Activated T-cell treated with anti-CD3 and anti-CD28 coated beads, Interleukin-2, amount 50 U/mL, for 24 hours (primary cell): ENCODE data around the gene SLC2A13.
"Not testable (repeated sequence)": the region's sequence is repeated elsewhere in the genome, so short reads cannot be mapped to it uniquely, and the experiment has no call there.

Source experiments
- DNase-seq: peaks from one replicate; pipeline ENCODE4 v3.0.0-alpha.2; 2020
- H3K27ac Mint-ChIP-seq: 2 replicates; pipeline ENCODE4 v1.8.0; 2020; ENCODE audit warnings: mild to moderate bottlenecking, mixed read lengths
- H3K27me3 Mint-ChIP-seq: 2 replicates; pipeline ENCODE4 v1.8.0; 2020; ENCODE audit warnings: mixed read lengths
- H3K36me3 Mint-ChIP-seq: 2 replicates; pipeline ENCODE4 v1.8.0; 2020; ENCODE audit warnings: low read depth, mixed read lengths
- H3K4me1 Mint-ChIP-seq: 2 replicates; pipeline ENCODE4 v1.8.0; 2020; ENCODE audit warnings: low read depth, mixed read lengths
- H3K4me3 Mint-ChIP-seq: 2 replicates; pipeline ENCODE4 v1.8.0; 2020; ENCODE audit warnings: mild to moderate bottlenecking, moderate library complexity, mixed read lengths
- H3K9me3 Mint-ChIP-seq: 2 replicates; pipeline ENCODE4 v1.8.0; 2020; ENCODE audit warnings: mixed read lengths

SLC2A13 gene

DNA sequence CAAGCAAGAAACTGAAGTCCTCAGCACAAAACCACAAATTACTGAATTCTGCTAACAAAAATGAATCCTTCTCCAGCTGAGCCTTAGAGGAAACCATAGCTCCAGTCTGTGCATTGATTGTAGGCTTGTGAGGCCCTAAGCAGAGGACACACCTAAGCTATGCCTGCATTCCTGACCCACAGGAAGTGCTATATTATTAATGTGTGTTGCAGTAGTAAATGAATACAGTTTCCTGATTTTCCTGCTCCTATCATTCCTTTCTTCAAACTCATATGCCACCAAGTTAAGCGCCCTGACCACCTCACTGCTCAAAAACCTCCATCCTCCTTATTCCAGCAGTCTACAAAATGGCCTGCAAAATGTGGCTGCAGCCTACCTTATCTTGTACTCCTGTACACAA lies 334.4 kb downstream of the SLC2A13 start:
- DNase-seq = no peak
- H3K36me3 Mint-ChIP-seq = no peaks in the 10 kb centered on the region
- H3K4me1 Mint-ChIP-seq = no peaks in the 10 kb centered on the region
- no peaks in the 10 kb centered on the region for H3K27me3 Mint-ChIP-seq
- H3K4me3 Mint-ChIP-seq = no peak overlapping the region
- no peaks in the 10 kb centered on the region for H3K9me3 Mint-ChIP-seq
- no peak overlapping the region for H3K27ac Mint-ChIP-seq

DNA sequence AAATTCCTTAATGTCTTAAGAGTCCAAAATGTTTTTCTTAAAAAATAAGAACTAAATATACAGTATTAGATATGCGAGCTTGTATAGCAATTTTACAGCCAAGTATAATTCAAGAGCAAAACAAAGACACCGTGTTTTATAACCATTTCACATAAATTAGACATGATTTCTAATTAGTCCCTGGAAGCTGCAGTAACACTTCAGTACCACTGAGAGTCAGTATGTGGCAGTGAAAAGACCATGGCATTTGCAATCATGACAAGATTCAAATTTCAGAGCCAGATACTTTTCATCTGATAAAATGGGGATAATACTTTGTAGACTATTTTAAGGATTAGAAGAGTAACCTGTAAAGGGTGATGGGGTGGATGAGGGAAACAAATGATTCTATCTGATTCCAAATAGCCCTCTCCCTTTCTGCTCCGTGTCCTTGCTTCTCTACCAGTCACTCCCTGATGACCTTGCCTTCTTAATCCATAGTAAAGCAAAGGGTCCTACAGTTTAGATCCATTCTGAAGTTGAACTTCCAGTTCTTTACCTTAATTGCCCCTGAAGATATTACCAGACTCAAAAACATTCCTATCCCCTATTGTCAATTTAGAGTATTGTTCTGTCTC lies 340.8 kb downstream of the SLC2A13 start:
- no peaks in the 10 kb centered on the region for H3K9me3 Mint-ChIP-seq
- H3K27ac Mint-ChIP-seq = no peak overlapping the region
- no peak for DNase-seq
- no peaks in the 10 kb centered on the region for H3K4me1 Mint-ChIP-seq
- H3K36me3 Mint-ChIP-seq = no peaks in the 10 kb centered on the region
- H3K27me3 Mint-ChIP-seq = no peaks in the 10 kb centered on the region
- H3K4me3 Mint-ChIP-seq = no peak overlapping the region

DNA sequence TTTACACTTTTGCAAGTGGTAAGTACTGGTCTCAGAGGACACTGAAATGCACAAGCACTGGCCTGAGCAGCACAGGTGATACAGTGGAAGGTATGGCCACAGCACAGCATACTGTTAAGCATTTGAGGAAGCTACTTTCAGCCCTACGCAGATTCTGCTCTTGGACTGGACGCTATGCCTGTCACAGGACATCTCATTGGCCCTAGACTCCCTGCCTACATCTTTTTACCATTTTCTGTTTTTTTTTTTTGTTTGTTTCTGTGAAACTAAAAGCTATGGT lies 342.1 kb downstream of the SLC2A13 start:
- Mint-ChIP-seq H3K9me3 (no peaks in the 10 kb centered on the region), H3K4me1 (no peaks in the 10 kb centered on the region), H3K4me3 (no peak overlapping the region), H3K36me3 (no peaks in the 10 kb centered on the region), H3K27me3 (no peaks in the 10 kb centered on the region), H3K27ac (no peak overlapping the region)
- no peak for DNase-seq

DNA sequence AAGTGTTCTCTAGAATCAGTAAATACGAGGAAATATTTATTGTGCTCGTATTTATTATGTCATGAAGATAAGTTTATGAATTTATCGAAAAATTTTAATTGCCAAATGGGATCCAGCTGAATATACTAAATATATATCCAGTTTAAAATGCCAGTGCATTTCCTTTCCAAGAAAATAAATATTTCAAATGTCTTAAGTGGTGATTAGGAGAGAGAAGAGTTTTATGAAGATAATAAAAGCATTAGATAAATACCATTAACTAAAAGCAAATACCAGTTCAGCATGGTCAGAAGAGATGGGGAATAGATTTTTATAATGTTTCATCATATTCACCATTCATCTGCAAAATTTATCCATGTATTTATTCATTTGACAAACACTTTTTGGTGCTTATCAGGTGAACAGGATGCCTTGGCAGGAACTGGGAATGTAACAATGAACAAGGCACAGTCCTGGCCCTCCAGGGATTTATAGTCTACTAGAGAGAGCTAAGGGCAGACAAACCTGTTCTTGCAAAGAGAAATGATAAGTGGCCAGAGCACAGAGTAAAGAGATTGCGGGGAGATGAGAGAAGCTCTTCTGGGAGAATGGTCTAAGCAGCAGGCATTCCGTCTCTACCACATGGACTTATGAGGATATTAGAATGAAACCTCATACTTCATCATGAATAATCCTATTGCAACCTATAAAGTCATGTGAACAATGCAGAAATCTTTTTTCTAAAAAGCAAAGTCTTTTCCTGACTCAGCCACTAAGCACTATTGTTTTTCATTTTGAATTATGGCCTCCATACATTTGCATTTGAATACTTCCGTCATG lies 342.6 kb downstream of the SLC2A13 start:
- Mint-ChIP-seq H3K36me3 (no peaks in the 10 kb centered on the region), H3K27me3 (no peaks in the 10 kb centered on the region), H3K9me3 (no peaks in the 10 kb centered on the region), H3K4me3 (no peak overlapping the region), H3K4me1 (no peaks in the 10 kb centered on the region), H3K27ac (no peak overlapping the region)
- no peak for DNase-seq

DNA sequence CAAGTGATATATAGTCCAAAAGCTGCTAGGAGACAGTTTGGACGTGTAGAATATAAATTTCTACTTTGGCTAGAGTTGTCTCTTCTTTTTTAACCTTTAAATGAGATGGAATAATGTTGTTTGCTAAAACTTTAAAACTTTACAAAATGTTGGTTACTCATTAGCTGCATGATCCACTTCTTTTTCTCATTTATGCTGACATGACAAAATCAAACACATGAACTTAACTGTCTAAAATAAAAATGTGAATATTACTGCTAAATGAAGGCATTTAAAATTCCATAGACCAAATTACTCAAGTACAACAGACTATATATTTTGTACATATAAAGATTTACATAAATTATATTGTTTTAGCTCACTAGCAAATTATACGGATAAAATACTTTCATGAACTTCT lies 350.4 kb downstream of the SLC2A13 start:
- Mint-ChIP-seq H3K27me3 (no peaks in the 10 kb centered on the region), H3K4me3 (no peak overlapping the region)

DNA sequence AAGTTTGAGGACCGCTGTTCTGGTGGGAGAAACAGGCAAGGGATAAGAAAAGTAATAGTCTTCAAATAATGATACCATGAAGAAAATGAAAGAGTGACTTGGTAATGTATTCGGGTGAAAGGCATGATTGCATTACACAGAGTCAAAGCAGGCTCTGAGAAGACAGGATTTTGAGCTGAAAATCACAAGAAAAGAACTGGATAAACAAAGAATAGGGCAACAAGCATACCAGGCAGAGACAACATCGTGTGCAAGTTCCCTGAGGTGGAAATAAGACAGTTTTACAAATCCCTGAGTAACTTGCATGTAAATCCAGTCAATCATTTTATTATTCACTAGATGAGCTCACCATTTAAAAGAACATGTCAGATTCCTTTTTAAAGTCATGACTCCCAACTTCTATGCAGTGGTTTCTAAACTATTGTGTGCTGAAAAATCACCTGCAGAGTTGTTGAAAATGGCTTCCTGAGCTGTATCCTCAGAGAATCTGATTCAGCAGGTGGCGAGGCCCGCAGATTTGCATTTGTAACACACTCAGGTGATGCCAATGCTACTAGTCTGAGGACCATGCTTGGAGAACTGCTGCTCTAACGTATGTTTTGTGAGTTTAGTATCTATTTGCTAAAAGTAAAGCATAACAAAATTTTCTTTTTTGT lies 353.3 kb downstream of the SLC2A13 start:
- Mint-ChIP-seq H3K27me3 (no peaks in the 10 kb centered on the region), H3K27ac (no peak overlapping the region), H3K9me3 (no peaks in the 10 kb centered on the region), H3K4me3 (no peak overlapping the region), H3K36me3 (no peaks in the 10 kb centered on the region), H3K4me1 (no peaks in the 10 kb centered on the region)
- DNase-seq = no peak

More for the DNA sequence above, 350.4 kb downstream of the SLC2A13 start:
- no peaks in the 10 kb centered on the region for H3K4me1 Mint-ChIP-seq
- no peaks in the 10 kb centered on the region for H3K9me3 Mint-ChIP-seq
- no peaks in the 10 kb centered on the region for H3K36me3 Mint-ChIP-seq
- H3K27ac Mint-ChIP-seq = no peak overlapping the region
- DNase-seq = no peak

DNA sequence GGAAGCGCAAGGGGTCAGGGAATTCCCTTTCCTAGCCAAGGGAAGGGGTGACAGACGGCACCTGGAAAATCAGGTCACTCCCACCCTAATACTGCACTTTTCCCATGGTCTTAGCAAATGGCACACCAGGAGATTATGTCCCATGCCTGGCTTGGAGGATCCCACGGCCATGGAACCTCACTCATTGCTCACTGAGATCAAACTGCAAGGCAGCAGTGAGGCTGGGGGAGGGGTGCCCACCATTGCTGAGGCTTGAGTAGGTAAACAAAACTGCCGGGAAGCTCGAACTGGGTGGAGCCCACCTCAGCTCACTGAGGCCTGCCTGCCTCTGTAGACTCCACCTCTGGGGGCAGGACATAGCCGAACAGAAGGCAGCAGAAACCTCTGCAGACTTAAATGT lies 359.7 kb downstream of the SLC2A13 start:
- H3K27me3 Mint-ChIP-seq, H3K9me3 Mint-ChIP-seq: not testable (repeated sequence)

DNA sequence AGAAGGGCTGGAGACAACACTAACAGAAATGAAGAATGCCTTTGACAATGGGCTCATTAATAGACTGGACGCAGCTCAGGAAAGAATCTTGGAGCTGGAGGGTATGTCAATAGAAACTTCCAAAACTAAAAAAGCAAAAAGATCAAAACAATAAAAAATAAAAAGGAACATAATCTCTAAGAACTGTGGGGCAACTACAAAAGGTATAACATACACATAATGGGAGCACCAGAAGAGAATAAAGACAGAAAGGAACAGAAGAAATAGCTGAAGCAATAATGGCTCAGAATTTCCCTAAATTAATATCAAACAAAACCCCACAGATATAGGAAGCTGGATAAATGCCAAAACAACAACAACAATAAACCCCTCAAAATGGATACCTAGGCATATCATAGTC lies 362.2 kb downstream of the SLC2A13 start:
- no peak for DNase-seq
- H3K4me3 Mint-ChIP-seq = no peak overlapping the region
- H3K4me1 Mint-ChIP-seq = no peaks in the 10 kb centered on the region
- H3K9me3 Mint-ChIP-seq = peaks cover 4% of the 10 kb centered on the region
- no peaks in the 10 kb centered on the region for H3K27me3 Mint-ChIP-seq
- H3K36me3 Mint-ChIP-seq = no peaks in the 10 kb centered on the region
- H3K27ac Mint-ChIP-seq = no peak overlapping the region

More for the DNA sequence above, 359.7 kb downstream of the SLC2A13 start:
- not testable (repeated sequence) for H3K4me3 Mint-ChIP-seq, DNase-seq, H3K4me1 Mint-ChIP-seq, H3K27ac Mint-ChIP-seq, H3K36me3 Mint-ChIP-seq

DNA sequence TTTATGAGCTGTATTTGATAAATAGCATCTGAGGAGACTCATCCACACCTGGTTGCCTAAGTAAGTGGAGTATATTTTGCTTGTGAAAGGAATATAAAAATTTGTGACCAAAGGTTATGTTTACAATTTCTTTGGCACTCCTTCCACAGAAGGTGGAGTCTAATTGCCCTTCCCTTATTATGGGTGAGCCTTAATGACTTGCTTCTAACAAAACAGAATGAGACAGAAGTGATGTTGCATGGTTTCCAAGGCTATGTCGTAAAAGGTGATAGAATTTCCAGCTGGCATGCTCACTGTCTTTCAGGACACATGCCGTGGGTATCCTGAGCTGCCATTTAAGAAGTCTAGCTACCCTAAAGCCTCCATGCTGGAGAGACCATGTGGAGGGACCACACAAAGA lies 369.5 kb downstream of the SLC2A13 start:
- Mint-ChIP-seq H3K36me3 (peaks cover 3% of the 10 kb centered on the region), H3K27me3 (no peaks in the 10 kb centered on the region), H3K9me3 (peaks cover 20% of the 10 kb centered on the region), H3K4me3 (no peak overlapping the region), H3K4me1 (no peaks in the 10 kb centered on the region), H3K27ac (no peak overlapping the region)
- no peak for DNase-seq

DNA sequence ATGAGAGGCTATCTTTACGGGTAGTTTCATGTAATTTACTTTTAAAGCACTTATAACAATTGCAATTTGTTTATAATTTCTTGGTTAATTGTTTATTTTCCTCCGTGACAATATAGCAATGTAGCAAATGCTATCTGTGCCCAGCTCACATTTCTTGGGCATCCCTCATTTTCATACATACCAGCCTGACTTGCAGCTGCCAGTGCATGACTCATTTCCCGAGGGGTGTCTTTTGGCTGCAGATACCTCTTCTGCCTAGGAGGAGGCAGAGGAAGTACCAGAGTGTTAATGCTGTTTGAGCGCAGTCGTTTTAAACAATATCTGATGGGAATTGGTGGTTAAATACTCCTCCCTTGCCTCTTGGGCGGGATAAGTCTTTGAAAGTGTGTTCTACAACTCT lies 382.1 kb downstream of the SLC2A13 start:
- no peaks in the 10 kb centered on the region for H3K36me3 Mint-ChIP-seq
- no peak overlapping the region for H3K27ac Mint-ChIP-seq
- peaks cover 3% of the 10 kb centered on the region for H3K9me3 Mint-ChIP-seq
- H3K4me1 Mint-ChIP-seq = peaks cover 13% of the 10 kb centered on the region
- H3K27me3 Mint-ChIP-seq = no peaks in the 10 kb centered on the region
- DNase-seq = no peak
- no peak overlapping the region for H3K4me3 Mint-ChIP-seq

DNA sequence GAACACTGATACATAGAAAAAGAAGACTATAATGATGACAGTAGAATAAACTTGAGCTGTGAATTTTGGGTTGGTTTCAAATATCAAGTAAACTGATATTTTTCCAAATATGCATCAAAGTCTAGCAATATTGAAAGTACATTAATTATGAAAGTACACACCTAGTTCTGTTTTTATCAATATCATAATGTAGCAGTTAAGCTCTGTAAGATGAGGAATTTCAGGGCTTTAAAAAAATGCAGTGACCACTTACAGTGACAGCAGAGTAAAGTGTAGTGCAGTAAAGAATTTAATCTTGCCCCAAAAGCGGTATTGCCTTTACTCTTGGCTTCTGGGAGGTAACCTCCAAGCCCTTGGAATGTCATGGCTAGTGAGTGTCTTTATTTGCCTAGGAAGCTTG lies 383.4 kb downstream of the SLC2A13 start:
- no peaks in the 10 kb centered on the region for H3K36me3 Mint-ChIP-seq
- H3K27ac Mint-ChIP-seq = no peak overlapping the region
- no peak overlapping the region for H3K4me3 Mint-ChIP-seq
- H3K27me3 Mint-ChIP-seq = no peaks in the 10 kb centered on the region
- no peak for DNase-seq
- H3K4me1 Mint-ChIP-seq = peaks cover 13% of the 10 kb centered on the region
- H3K9me3 Mint-ChIP-seq = peaks cover 3% of the 10 kb centered on the region

DNA sequence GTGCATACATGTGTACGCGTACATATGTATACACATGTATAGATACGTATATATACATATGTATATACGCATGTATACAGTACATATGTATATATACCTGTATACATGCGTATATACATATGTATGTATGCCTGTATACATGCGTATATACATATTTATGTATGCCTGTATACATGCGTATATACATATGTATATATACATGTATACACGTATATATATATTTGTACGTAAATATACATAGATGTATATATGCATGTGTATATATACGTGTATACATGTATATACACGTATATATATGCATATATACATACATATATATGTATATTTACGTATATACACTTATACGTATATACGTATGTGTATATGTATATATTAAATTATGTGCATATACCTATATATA lies 392.3 kb downstream of the SLC2A13 start:
- H3K4me1 Mint-ChIP-seq = no peaks in the 10 kb centered on the region
- H3K36me3 Mint-ChIP-seq = no peaks in the 10 kb centered on the region
- H3K4me3 Mint-ChIP-seq = no peak overlapping the region
- DNase-seq = no peak
- no peaks in the 10 kb centered on the region for H3K9me3 Mint-ChIP-seq
- H3K27ac Mint-ChIP-seq = no peak overlapping the region
- H3K27me3 Mint-ChIP-seq = no peaks in the 10 kb centered on the region

DNA sequence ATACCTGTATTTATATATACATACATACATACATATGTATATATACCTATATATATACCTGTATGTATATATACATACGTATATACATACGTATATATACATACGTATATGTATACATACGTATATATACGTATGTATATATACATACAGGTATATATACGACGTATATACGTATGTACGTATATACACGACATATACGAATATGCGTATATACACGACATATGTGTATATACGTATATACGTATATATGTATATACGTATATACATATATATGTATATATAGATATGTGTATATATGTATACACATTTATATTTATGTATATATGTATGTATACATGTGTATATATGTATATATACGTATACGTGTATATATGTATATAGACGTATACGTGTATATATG lies 393.5 kb downstream of the SLC2A13 start:
- H3K9me3 Mint-ChIP-seq = no peaks in the 10 kb centered on the region
- no peak for DNase-seq
- H3K4me1 Mint-ChIP-seq = no peaks in the 10 kb centered on the region
- H3K4me3 Mint-ChIP-seq = no peak overlapping the region
- no peak overlapping the region for H3K27ac Mint-ChIP-seq
- H3K36me3 Mint-ChIP-seq = no peaks in the 10 kb centered on the region
- no peaks in the 10 kb centered on the region for H3K27me3 Mint-ChIP-seq
